Stimulated activated CD4-positive, alpha-beta T cell treated with anti-CD3 and anti-CD28 coated beads, TNF-alpha, amount 100 ng/mL, for 4 hours (primary cell): Measurements from ENCODE around the gene NR4A1.

Experiments
- DNase-seq, 3 experiments: peaks; one replicate each; pipeline ENCODE4 v3.0.0-alpha.2; 2020; ENCODE audit warnings: low read depth in 3 of 3

The NR4A1 gene

DNA sequence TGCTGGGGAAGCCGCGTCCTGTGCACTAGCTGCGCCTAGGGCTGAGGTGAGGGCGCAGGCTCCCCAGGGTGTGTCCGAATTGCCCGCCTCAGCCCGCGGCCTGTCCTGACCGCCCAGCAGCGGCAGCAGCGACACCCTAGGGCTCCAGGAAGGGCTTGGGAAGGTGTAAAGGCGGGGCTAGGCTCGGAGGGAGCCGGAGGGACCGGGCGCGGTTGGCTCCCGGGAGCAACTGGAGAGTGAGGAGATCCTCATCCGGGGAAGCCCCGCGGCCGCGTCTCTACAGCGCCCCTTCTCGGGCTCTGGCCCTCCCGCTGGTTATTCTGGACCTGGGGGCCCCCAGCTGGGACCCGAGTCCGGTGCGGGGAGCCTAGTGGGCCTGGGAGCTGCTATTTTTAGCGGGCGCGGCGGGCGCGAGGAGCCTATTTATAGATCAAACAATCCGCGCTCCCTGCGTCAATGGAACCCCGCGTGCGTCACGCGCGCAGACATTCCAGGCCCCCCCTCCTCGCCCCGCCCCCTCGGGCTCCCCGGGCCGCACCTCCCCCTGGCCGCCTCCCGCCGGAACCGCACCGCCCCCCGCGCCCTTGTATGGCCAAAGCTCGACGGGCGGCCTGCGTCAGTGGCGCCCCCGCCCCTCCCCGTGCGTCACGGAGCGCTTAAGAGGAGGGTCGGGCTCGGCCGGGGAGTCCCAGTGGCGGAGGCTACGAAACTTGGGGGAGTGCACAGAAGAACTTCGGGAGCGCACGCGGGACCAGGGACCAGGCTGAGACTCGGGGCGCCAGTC, at the start of gene NR4A1:
Gene NR4A1 (plus strand): TSS at position 685 of the 784 bp plus-strand sequence. CDS start 2,887 bp downstream, outside the sequence.
- DNase-seq: peak; percentile 99

DNA sequence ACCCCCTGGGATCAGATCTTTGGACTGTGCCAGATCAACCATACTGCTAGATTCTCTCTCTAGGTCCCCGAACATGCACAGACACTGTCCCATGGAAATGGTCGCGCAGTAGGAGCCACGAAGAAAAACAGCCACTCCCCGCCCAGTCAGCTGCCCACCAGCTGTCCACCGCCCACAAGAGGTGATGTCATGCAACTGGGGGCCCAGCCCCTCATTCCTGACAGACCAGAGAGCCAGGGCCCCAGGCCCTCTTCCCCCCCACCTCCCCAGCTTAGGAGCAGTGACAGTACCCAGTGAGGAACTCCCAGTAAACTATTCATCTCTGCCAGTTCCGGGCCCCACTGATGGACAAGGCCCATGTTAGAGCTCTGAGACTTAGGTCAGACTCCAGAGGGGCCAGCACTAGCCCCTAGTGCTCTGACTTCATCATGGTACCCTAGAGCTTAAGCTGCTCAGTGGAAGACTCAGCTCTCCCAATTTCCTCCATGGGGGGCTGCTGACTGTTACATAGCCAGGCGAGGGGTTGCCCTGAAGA, 48.2 kb upstream of the NR4A1 start:
- DNase-seq: no peak

DNA sequence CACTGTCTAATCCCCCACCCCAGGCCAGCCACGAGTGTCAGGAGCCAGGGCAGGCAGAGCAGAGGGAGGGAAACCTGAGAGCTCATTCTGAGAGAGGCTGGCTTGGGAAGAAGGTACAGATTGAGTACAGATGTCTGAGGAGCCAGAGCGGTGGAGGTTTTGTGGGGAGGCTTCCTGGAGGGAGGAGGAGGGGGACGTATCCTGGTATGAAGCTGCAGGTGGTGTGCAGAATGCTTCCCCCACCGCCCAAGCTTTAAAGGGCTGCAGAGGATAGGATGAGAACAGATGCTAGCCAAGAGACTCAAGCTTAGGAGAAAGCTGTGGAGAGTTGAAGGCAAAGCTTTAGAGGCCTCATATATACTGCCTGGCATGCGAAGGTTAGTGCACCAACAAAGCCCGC, 47.7 kb upstream of the NR4A1 start:
- DNase-seq: no peak

GRCh38 chr12:52004042-52004648, 47.1 kb upstream of the NR4A1 start:
- DNase-seq: no peak

- DNase-seq: no peak
These were observed 45.9 kb upstream of the NR4A1 start for GRCh38 chr12:52005218-52005902.

DNA sequence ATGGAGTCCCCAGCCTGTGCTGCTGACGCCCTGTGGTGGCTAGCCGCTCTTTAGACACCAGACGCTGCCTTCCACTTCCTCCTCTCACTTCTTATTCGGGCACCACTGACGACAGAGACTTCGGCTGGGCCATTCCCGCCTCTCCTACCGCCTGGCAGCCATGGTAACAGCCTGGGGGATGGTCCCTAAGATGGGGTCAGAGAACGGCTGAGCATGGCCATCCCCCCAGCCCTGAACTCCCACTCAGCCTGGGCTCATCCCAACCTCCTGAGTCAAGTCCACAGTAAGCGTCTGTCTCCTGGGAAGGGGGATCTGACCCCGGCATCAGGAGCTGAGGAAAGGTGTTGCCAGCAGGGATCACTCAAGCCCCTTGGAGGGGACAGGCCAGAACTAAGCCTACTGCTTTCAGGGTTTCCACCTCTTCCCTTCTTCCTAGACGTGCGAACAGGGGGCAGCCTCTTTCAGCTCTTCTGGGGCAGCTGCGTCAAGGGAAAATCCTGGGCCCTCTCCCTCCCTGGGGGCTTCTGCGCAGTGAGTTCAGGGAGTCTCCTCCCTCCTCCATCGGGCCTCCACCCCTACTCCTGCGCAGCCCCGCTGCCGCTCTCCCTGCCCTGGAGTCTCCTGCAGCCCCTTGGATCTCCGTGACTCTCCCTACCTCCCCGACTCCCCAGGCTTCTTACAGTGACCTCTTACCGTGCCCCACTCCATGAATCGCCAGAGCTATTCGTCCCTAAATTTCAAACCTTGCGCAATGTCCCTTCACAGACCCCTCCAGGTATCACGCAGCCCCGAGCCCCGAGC, 45.1 kb upstream of the NR4A1 start:
- no peak for DNase-seq

DNA sequence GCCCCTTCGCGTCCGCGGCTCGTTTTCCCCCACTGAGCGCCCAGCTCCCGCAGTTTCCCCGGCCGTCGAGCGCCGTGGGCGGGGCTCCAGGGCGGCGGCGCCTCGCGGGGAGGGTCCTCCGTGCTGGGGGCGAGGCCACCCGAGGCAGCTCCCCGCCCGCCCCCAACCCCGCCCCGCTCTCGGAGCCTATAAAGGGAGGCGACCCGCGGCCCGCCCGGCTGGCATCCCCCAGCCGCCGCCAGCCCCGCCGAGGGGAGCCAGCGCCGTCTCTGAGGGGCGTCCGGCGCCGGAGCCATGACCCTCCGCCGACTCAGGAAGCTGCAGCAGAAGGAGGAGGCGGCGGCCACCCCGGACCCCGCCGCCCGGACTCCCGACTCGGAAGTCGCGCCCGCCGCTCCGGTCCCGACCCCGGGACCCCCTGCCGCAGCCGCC, 44.5 kb upstream of the NR4A1 start, which contains the start of gene TAMALIN:
Gene TAMALIN (plus strand): TSS at position 221 of the 432 bp plus-strand sequence. CDS start 74 bp downstream, at position 295.
- DNase-seq: peak; percentile 57 to 80 (median 74)

- DNase-seq: peak in 2 of 3 experiments; percentile 43 to 46
These were observed 43.9 kb upstream of the NR4A1 start for GRCh38 chr12:52007158-52007921.

- no peak for DNase-seq
These were observed 43.2 kb upstream of the NR4A1 start for GRCh38 chr12:52007982-52008510.

GRCh38 chr12:52009081-52009751, 42.0 kb upstream of the NR4A1 start:
- DNase-seq: no peak

DNA sequence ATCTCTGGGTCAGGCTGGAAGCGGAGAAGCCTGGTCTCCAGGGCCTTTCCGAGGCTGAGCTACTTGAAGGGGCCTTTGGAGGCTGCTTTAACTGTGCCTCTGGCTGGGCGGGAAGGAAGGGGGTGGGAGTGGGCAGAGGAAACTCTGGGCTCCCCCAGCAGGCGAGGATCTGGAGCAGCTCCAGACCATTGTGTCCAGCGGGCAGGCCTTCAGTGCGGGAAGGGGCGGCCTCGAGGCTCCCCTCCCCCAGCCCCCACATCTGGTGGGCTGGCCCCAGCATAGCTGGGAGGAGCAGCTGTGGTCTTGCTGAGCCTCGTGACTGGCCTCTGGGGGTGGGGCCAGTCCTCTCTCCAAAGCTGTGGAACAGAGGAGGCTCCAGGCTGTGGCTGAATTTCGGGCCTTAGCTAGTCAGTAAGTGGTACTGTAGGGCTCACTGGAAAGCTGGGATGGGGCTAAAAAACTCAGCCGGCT, 41.1 kb upstream of the NR4A1 start:
- DNase-seq: no peak

- DNase-seq: no peak
These were observed 40.3 kb upstream of the NR4A1 start for GRCh38 chr12:52010692-52011601.

- no peak for DNase-seq
These were observed 39.5 kb upstream of the NR4A1 start for GRCh38 chr12:52011602-52012214.

DNA sequence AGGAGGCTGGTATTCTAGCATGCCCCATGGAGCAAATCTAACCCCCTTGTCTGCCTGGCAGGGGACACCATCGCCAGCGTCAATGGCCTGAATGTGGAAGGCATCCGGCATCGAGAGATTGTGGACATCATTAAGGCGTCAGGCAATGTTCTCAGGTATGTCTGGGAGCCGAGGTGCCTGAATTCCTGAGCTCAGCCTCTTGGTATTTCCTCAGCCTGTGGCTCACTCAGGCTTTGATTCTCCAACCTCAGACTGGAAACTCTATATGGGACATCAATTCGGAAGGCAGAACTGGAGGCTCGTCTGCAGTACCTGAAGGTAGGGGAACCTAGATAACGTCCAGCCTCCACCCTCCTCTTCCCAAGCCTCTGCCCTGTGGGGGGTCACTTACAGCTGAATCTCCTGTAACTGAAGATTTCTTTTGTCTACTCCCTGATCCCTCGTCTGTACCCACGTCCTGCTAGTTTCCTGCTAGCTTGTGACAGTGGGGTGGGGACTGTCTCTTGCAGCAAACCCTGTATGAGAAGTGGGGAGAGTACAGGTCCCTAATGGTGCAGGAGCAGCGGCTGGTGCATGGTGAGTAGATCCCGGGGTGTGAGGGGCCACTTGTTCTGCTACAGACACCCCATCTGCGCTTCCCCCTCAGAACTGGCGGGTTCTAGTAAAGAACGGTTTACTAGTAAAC, 37.5 kb upstream of the NR4A1 start:
- no peak for DNase-seq

DNA sequence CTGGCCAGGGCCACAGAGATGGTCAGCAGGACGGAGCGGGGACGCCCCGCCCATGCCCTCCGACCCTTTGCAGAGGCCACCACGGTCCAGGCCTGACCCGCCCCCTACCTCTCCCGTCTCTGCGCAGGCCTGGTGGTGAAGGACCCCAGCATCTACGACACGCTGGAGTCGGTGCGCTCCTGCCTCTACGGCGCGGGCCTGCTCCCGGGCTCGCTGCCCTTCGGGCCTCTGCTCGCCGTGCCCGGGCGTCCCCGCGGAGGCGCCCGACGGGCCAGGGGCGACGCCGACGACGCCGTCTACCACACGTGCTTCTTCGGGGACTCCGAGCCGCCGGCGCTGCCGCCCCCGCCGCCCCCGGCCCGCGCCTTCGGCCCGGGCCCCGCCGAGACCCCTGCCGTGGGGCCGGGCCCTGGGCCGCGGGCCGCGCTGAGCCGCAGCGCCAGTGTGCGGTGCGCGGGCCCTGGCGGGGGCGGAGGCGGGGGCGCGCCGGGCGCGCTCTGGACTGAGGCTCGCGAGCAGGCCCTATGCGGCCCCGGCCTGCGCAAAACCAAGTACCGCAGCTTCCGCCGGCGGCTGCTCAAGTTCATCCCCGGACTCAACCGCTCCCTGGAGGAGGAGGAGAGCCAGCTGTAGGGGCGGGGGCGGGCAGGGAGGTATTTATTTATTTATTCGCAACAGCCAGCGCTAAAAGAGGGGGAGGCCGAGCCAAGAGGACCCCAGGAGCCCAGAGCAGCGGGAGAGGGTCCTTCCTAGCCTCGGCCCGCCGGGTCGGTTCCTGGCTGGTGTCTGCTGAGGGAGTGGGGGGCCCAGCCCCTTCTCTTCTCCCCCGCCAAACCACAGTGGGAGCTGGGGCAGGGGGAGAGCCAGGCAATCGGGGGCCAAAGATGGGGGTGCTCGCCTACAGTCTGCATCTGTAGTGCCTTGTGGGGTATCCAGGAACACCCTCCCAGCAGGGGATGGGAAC, 36.4 kb upstream of the NR4A1 start:
- no peak for DNase-seq

- DNase-seq: no peak
These were observed 35.7 kb upstream of the NR4A1 start for GRCh38 chr12:52015532-52016041.
